GM20000 (cell line): ENCODE results near the gene CLEC4F.

ENCODE experiments used
- DNase-seq: peaks from one replicate; pipeline ENCODE4 v3.0.0; 2012; ENCODE audit warnings: low spot score
- CTCF ChIP-seq: IDR thresholded peaks from 2 replicates; pipeline ENCODE4 v1.5.1; 2012; ENCODE audit warnings: mild to moderate bottlenecking, control low read depth; ENCODE audit errors: extremely low read depth, missing control alignments

CLEC4F gene

GRCh38 chr2:70771446-70771845, 49.0 kb downstream of the CLEC4F start:
- DNase-seq, result no peak
- TF ChIP-seq CTCF, result no peak

GRCh38 chr2:70769450-70769849, 50.9 kb downstream of the CLEC4F start:
- DNase-seq, result no peak
- TF ChIP-seq CTCF, result no peak

- DNase-seq, result no peak
- TF ChIP-seq CTCF, result no peak
These were observed 51.8 kb downstream of the CLEC4F start for GRCh38 chr2:70768590-70769085.

DNA sequence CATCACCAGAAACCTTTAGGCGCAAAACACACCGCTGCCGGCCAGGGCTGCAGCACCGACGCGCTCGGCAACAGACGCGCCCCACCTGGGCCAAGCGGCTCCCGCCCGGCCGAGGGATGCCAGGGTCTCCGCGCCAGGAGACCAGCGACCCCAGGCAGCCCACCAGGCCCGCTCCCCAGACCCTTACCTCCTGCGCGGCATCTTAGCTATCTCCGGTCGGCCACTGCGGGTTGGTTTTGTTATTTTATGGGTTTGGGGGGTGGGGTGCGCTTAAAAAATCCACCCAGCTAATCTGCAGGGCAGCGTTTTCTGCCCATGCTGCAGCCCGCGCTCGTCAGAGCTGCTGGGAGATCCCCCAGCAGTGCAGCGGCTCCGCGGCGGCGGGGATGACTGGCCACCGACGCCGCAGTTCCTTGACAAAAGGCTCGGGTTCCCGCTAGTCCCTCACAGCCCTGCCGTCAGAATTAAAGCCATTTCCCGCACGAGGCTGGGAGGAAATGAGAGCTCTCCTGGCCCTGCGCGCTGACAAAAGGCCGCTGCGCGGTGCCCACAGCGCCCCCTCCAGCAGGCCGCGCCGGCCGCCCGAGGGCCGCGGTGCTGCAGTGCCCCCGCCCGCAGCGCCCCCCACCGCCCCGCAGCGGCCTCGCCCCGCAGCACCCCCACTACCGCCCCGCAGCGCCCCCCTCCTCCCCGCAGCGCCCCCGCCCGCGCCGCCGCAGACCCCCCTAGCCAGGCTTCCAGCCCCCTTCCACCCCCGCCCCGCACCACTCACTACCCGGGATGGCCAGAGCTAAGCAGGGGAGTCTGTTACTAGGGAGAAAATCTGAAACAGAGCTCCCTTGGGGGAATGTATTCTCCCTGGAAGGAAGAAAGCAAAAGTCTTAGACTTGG, 52.5 kb downstream of the CLEC4F start, which contains the start of gene ADD2:
Gene ADD2 (minus strand): TSS at position 502 of the 891 bp plus-strand sequence. CDS start 61,792 bp downstream, outside the sequence.
- no peak for TF ChIP-seq CTCF
- peak; percentile 76 for DNase-seq

- peak; percentile 48 for DNase-seq
- no peak for TF ChIP-seq CTCF
These were observed 53.2 kb downstream of the CLEC4F start for GRCh38 chr2:70767079-70767698.

- no peak for DNase-seq
- no peak for TF ChIP-seq CTCF
These were observed 53.9 kb downstream of the CLEC4F start for GRCh38 chr2:70766357-70767078.
